ENCODE results near the gene MAN1C1. TPM values are rescaled to one million over a fixed set of nuclear protein-coding genes. Genes with fewer than 3 reads are reported as not detected.

The MAN1C1 gene
- total RNA-seq, 1 experiment from 2014 or later, result 1.5 TPM

- ChIA-PET CTCF (interaction anchor here (0.7 to 1.0 kb wide), 2 partner anchors 135 to 207 kb away, joined by 3 to 5 read pairs; no protein-coding TSS in a partner anchor), POLR2A (no interaction called here)
- peaks cover 5% of the 10 kb centered on the region for H3K4me1 ChIP-seq (ENCODE audit: control insufficient read depth, insufficient read depth, low read length)
- no peaks in the 10 kb centered on the region; the same call in 1 of the 2 replicates for H3K27me3 ChIP-seq (ENCODE audit: control insufficient read depth, insufficient read depth, low read length)
- H3K27ac ChIP-seq (ENCODE audit: low read length), result no peak overlapping the region
- no peaks in the 10 kb centered on the region for H3K9me3 ChIP-seq (ENCODE audit: control insufficient read depth, insufficient read depth, low read depth, low read length)
- DNase-seq (ENCODE audit: low read depth, low spot score), result no peak
- TF ChIP-seq SIN3A (IDR thresholded peaks at IDR 0.05; ENCODE audit: borderline replicate concordance, insufficient read depth, low read depth, low read length) (no peak), TCF7L2 (IDR thresholded peaks at IDR 0.05; ENCODE audit: low read depth, low read length) (no peak), CTCF (IDR thresholded peaks at IDR 0.05) (no peak), REST (IDR thresholded peaks at IDR 0.05; ENCODE audit: insufficient read depth in 1 of 2, low read depth in 2 of 2, low read length in 1 of 2) (no peak), POLR2AphosphoS5 (IDR thresholded peaks at IDR 0.05; ENCODE audit: low read depth, low read length) (no peak)
- H3K36me3 ChIP-seq (ENCODE audit: control insufficient read depth, insufficient read depth, low read length), result no peaks in the 10 kb centered on the region
- no peak overlapping the region for H3K4me3 ChIP-seq (ENCODE audit: low read depth in 2 of 2, low read length in 2 of 2)
- no peak for ATAC-seq
- intact Hi-C loops (cut with micrococcal nuclease; ENCODE audit: unreplicated experiment) (no loop called here), in situ Hi-C loops (cut with HindIII; ENCODE audit: low pct_unique_long_range_greater_than_20kb, low sequenced_read_pairs) (no loop called here)
- BruUV-seq (replicated peaks), result no TSS peak
Measured at GRCh38 chr1:25744636-25745425, 128.2 kb downstream of the MAN1C1 start.

- Histone ChIP-seq H3K27me3 (ENCODE audit: control insufficient read depth, insufficient read depth, low read length) (no peaks in the 10 kb centered on the region; the same call in 1 of the 2 replicates), H3K9me3 (ENCODE audit: control insufficient read depth, insufficient read depth, low read depth, low read length) (no peaks in the 10 kb centered on the region), H3K36me3 (ENCODE audit: control insufficient read depth, insufficient read depth, low read length) (no peaks in the 10 kb centered on the region), H3K4me1 (ENCODE audit: control insufficient read depth, insufficient read depth, low read length) (peaks cover 5% of the 10 kb centered on the region), H3K4me3 (ENCODE audit: low read depth in 2 of 2, low read length in 2 of 2) (no peak overlapping the region), H3K27ac (ENCODE audit: low read length) (no peak overlapping the region)
- in situ Hi-C loops (cut with HindIII; ENCODE audit: low pct_unique_long_range_greater_than_20kb, low sequenced_read_pairs) (no loop called here), intact Hi-C loops (cut with micrococcal nuclease; ENCODE audit: unreplicated experiment) (no loop called here)
- CTCF ChIA-PET, result interaction anchor here (0.6 kb wide), 1 partner anchor 499 kb away, joined by 4 read pairs; the partner anchor contains the start of gene RSRP1
- BruUV-seq (replicated peaks), result no TSS peak
- no peak for DNase-seq (ENCODE audit: low read depth, low spot score)
- ATAC-seq, result no peak
- TF ChIP-seq POLR2AphosphoS5 (IDR thresholded peaks at IDR 0.05; ENCODE audit: low read depth, low read length) (no peak), TCF7L2 (IDR thresholded peaks at IDR 0.05; ENCODE audit: low read depth, low read length) (no peak), CTCF (IDR thresholded peaks at IDR 0.05) (no peak), SIN3A (IDR thresholded peaks at IDR 0.05; ENCODE audit: borderline replicate concordance, insufficient read depth, low read depth, low read length) (no peak), REST (IDR thresholded peaks at IDR 0.05; ENCODE audit: insufficient read depth in 1 of 2, low read depth in 2 of 2, low read length in 1 of 2) (no peak)
- POLR2A ChIA-PET, result no interaction called here
Measured at GRCh38 chr1:25746299-25747045, 129.9 kb downstream of the MAN1C1 start.
